OCI-LY7 (cell line): ENCODE measurements around the gene KIT. TPM values are rescaled to one million over a fixed set of nuclear protein-coding genes. Genes with fewer than 3 reads are reported as not detected.
A peak's percentile ranks its signal among the peaks of the same experiment; 100 is the strongest.

ENCODE experiments used
- BruUV-seq: library from RNA; stranded (reverse); fragments of 400-500 nt; replicated peaks from 2 replicates; lab custom pipeline; 2021; lab: Mats Ljungman, UMichigan
- CTCF ChIA-PET: fragments of 300-600 bp; sonication (Branson Sonifier 250); formaldehyde crosslinking; loops from one replicate; lab custom pipeline; 2022; ENCODE audit warnings: antibody characterized with exemption; ENCODE audit not compliant: unreplicated experiment; lab: Charles Lee
- POLR2A ChIA-PET: fragments of 300-600 bp; sonication (Branson Sonifier 250); formaldehyde crosslinking; loops from one replicate; lab custom pipeline; 2022; ENCODE audit warnings: antibody characterized with exemption; lab: Charles Lee
- DNase-seq: peaks from one replicate; pipeline ENCODE4 v3.0.0-alpha.2; 2015; ENCODE audit warnings: low spot score
- H2AFZ ChIP-seq: fragments of 200-600 bp; sonication (generic), shearing (Covaris generic); 2 replicates; pipeline ENCODE4 v1.6.1; 2014; ENCODE audit warnings: mild to moderate bottlenecking, antibody characterized with exemption, low read length, moderate library complexity
- H3K27ac ChIP-seq: fragments of 200-600 bp; sonication (generic); 2 replicates; pipeline ENCODE4 v1.5.1; 2014; ENCODE audit warnings: mixed run types, low read depth, mild to moderate bottlenecking, moderate library complexity, low read length, inconsistent platforms; ENCODE audit not compliant: poor library complexity, severe bottlenecking
- H3K36me3 ChIP-seq: fragments of 200-600 bp; sonication (generic); 2 replicates; pipeline ENCODE4 v1.6.1; 2014; ENCODE audit warnings: mild to moderate bottlenecking, antibody characterized with exemption, low read length, moderate library complexity, mixed read lengths; ENCODE audit not compliant: insufficient read depth
- H3K4me1 ChIP-seq: fragments of 200-600 bp; sonication (generic); 2 replicates; pipeline ENCODE4 v1.5.1; 2014; ENCODE audit warnings: mild to moderate bottlenecking, low read length; ENCODE audit not compliant: insufficient read depth, poor library complexity, severe bottlenecking
- H3K4me2 ChIP-seq: fragments of 200-600 bp; sonication (generic); 2 replicates; pipeline ENCODE4 v1.6.1; 2014; ENCODE audit warnings: mild to moderate bottlenecking, low read length
- H3K4me3 ChIP-seq: fragments of 200-600 bp; sonication (generic); 2 replicates; pipeline ENCODE4 v1.5.1; 2014; ENCODE audit warnings: mild to moderate bottlenecking, low read depth, low read length; ENCODE audit not compliant: poor library complexity, severe bottlenecking
- H3K79me2 ChIP-seq: fragments of 200-600 bp; sonication (generic); 2 replicates; pipeline ENCODE4 v1.6.1; 2016; ENCODE audit warnings: low read depth, mild to moderate bottlenecking, low read length, moderate library complexity, mixed read lengths; ENCODE audit not compliant: insufficient read depth
- H3K9me2 ChIP-seq: fragments of 200-600 bp; sonication (generic); 2 replicates; pipeline ENCODE4 v1.6.1; 2016; ENCODE audit warnings: mild to moderate bottlenecking, low read length, mixed read lengths; ENCODE audit not compliant: insufficient read depth
- H3K9me3 ChIP-seq: fragments of 200-600 bp; sonication (generic); 2 replicates; pipeline ENCODE4 v1.6.1; 2014; ENCODE audit warnings: mild to moderate bottlenecking, mixed run types, low read length, mixed read lengths
- H4K20me1 ChIP-seq: fragments of 200-600 bp; sonication (generic); 2 replicates; pipeline ENCODE4 v1.6.1; 2014; ENCODE audit warnings: mild to moderate bottlenecking, antibody characterized with exemption, low read length, moderate library complexity, mixed read lengths; ENCODE audit not compliant: insufficient read depth
- EZH2phosphoT487 ChIP-seq: fragments of 200-600 bp; sonication (generic); IDR thresholded peaks from 2 replicates; pipeline ENCODE4 v1.6.1; 2018; ENCODE audit warnings: low read depth, borderline replicate concordance, mild to moderate bottlenecking, mixed run types, antibody characterized with exemption, low read length, moderate library complexity, mixed read lengths
- intact Hi-C: fragments of 100-400 bp; cut with micrococcal nuclease; formaldehyde crosslinking; loops from one replicate; pipeline ENCODE4 v1.10.0; 2022; ENCODE audit not compliant: unreplicated experiment
- total RNA-seq, 2 experiments: library from RNA; depleted of rRNA in 1 of 2; stranded (reverse); fragments of >200 nt in 1 of 2; shearing (Covaris generic) in 1 of 2; gene quantifications; 2 replicates each; pipeline ENCODE4 v1.2.3, GENCODE V29; 2014 to 2022
- TF ChIP-seq, protein P1 (sequence below): fragments of 200-600 bp; sonication (generic); conservative IDR thresholded peaks from 2 replicates; pipeline ENCODE4 v1.5.1; 2014; ENCODE audit warnings: mild to moderate bottlenecking, antibody characterized with exemption, low read length, moderate library complexity, mixed read lengths

The KIT gene
- total RNA-seq, 2 experiments from 2014 or later, result not detected

- POLR2A ChIA-PET, result no interaction called here
- intact Hi-C loops, result no loop called here
Measured at GRCh38 chr4:54664400-54664799, 6.6 kb downstream of the KIT start.

GRCh38 chr4:54668014-54668611 lies 10.4 kb downstream of the KIT start:
- TF ChIP-seq EZH2phosphoT487, result no peak
- TF ChIP-seq, protein P1, sequence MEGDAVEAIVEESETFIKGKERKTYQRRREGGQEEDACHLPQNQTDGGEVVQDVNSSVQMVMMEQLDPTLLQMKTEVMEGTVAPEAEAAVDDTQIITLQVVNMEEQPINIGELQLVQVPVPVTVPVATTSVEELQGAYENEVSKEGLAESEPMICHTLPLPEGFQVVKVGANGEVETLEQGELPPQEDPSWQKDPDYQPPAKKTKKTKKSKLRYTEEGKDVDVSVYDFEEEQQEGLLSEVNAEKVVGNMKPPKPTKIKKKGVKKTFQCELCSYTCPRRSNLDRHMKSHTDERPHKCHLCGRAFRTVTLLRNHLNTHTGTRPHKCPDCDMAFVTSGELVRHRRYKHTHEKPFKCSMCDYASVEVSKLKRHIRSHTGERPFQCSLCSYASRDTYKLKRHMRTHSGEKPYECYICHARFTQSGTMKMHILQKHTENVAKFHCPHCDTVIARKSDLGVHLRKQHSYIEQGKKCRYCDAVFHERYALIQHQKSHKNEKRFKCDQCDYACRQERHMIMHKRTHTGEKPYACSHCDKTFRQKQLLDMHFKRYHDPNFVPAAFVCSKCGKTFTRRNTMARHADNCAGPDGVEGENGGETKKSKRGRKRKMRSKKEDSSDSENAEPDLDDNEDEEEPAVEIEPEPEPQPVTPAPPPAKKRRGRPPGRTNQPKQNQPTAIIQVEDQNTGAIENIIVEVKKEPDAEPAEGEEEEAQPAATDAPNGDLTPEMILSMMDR, result no peak
- no peak overlapping the region for H2AFZ ChIP-seq
- no peaks in the 10 kb centered on the region for H4K20me1 ChIP-seq
- intact Hi-C loops, result no loop called here
- no peaks in the 10 kb centered on the region for H3K9me2 ChIP-seq
- H3K4me3 ChIP-seq, result no peak overlapping the region
- H3K79me2 ChIP-seq, result no peaks in the 10 kb centered on the region
- H3K27ac ChIP-seq, result no peak overlapping the region
- ChIA-PET CTCF (no interaction called here), POLR2A (no interaction called here)
- no peak for DNase-seq
- BruUV-seq, result no TSS peak
- no peaks in the 10 kb centered on the region for H3K9me3 ChIP-seq
- no peak overlapping the region for H3K4me2 ChIP-seq
- H3K36me3 ChIP-seq, result no peaks in the 10 kb centered on the region
- no peaks in the 10 kb centered on the region for H3K4me1 ChIP-seq

More at GRCh38 chr4:54664400-54664799, 6.6 kb downstream of the KIT start:
- no TSS peak for BruUV-seq
- no peaks in the 10 kb centered on the region for H3K9me2 ChIP-seq
- no peak for DNase-seq
- CTCF ChIA-PET, result no interaction called here
- TF ChIP-seq, protein P1, result no peak
- TF ChIP-seq EZH2phosphoT487, result no peak
- H3K9me3 ChIP-seq, result no peaks in the 10 kb centered on the region
- no peak overlapping the region for H3K4me3 ChIP-seq
- no peaks in the 10 kb centered on the region for H3K79me2 ChIP-seq
- no peak overlapping the region for H3K4me2 ChIP-seq
- H2AFZ ChIP-seq, result no peak overlapping the region
- H3K36me3 ChIP-seq, result no peaks in the 10 kb centered on the region
- no peaks in the 10 kb centered on the region for H3K4me1 ChIP-seq
- no peaks in the 10 kb centered on the region for H4K20me1 ChIP-seq
- H3K27ac ChIP-seq, result no peak overlapping the region

- no peak overlapping the region for H3K27ac ChIP-seq
- BruUV-seq, result no TSS peak
Measured at GRCh38 chr4:54669831-54670230, 12.1 kb downstream of the KIT start.

More at GRCh38 chr4:54669831-54670230, 12.1 kb downstream of the KIT start:
- no peaks in the 10 kb centered on the region for H3K4me1 ChIP-seq
- no peak overlapping the region for H3K4me3 ChIP-seq
- H2AFZ ChIP-seq, result no peak overlapping the region
- H3K9me3 ChIP-seq, result no peaks in the 10 kb centered on the region
- DNase-seq, result no peak
- H3K36me3 ChIP-seq, result no peaks in the 10 kb centered on the region
- TF ChIP-seq EZH2phosphoT487, result no peak
- TF ChIP-seq, protein P1, result 0 out of 2 replicates have a peak, but pooled peaks have one; percentile 14
- no peaks in the 10 kb centered on the region for H4K20me1 ChIP-seq
- ChIA-PET CTCF (no interaction called here), POLR2A (interaction anchor here (0.7 kb wide), 2 partner anchors 56 to 97 kb away, joined by 3 read pairs; no protein-coding TSS in a partner anchor)
- H3K79me2 ChIP-seq, result no peaks in the 10 kb centered on the region
- no peaks in the 10 kb centered on the region for H3K9me2 ChIP-seq
- H3K4me2 ChIP-seq, result no peak overlapping the region
- intact Hi-C loops, result no loop called here
